B cell (primary cell): ENCODE results near the gene LRRN4CL.
A peak's percentile ranks its signal among the peaks of the same experiment; 100 is the strongest.

Source experiments
- CTCF ChIP-seq: fragments of 200-600 bp; IDR thresholded peaks from one replicate; pipeline ENCODE4 v1.8.0; 2022; ENCODE audit warnings: antibody characterized with exemption, mild to moderate bottlenecking
- EZH2 ChIP-seq: IDR thresholded peaks from 2 replicates; pipeline ENCODE4 v1.6.1; 2012; ENCODE audit warnings: borderline replicate concordance, low read depth, mild to moderate bottlenecking, moderate library complexity, low read length; ENCODE audit not compliant: insufficient read depth, poor library complexity, severe bottlenecking

- TF ChIP-seq CTCF (peak; percentile 37), EZH2 (no peak)
These were observed 8.5 kb downstream of the LRRN4CL start for GRCh38 chr11:62680825-62681240.
